ENCODE results near the gene GRHL1.

GRHL1 gene

GRCh38 chr2:9941196-9941995 lies 10.1 kb upstream of the GRHL1 start:
- Mint-ChIP-seq H3K36me3 (peaks cover 7% of the 10 kb centered on the region), H3K4me1 (no peaks in the 10 kb centered on the region), H3K4me3 (no peak overlapping the region), H3K27ac (no peak overlapping the region), H3K9me3 (no peaks in the 10 kb centered on the region)
- DNase-seq (ENCODE audit: low spot score in 2 of 2): no peak
- ATAC-seq: no peak

- Mint-ChIP-seq H3K9me3 (no peaks in the 10 kb centered on the region), H3K4me1 (no peaks in the 10 kb centered on the region), H3K4me3 (no peak overlapping the region), H3K27ac (no peak overlapping the region), H3K36me3 (peaks cover under 1% of the 10 kb centered on the region)
- DNase-seq (ENCODE audit: low spot score in 2 of 2) (no peak), ATAC-seq (no peak)
Measured at GRCh38 chr2:9941996-9942390, 9.5 kb upstream of the GRHL1 start.

GRCh38 chr2:9944330-9944758 lies 7.1 kb upstream of the GRHL1 start:
- H3K27ac Mint-ChIP-seq: no peak overlapping the region
- no peak for ATAC-seq
- no peaks in the 10 kb centered on the region for H3K4me1 Mint-ChIP-seq

GRCh38 chr2:9945596-9945995 lies 5.9 kb upstream of the GRHL1 start:
- no peaks in the 10 kb centered on the region for H3K9me3 Mint-ChIP-seq

More at GRCh38 chr2:9944330-9944758, 7.1 kb upstream of the GRHL1 start:
- Mint-ChIP-seq H3K36me3 (peaks cover 6% of the 10 kb centered on the region), H3K4me3 (no peak overlapping the region), H3K9me3 (no peaks in the 10 kb centered on the region)
- no peak for DNase-seq (ENCODE audit: low spot score in 2 of 2)

GRCh38 chr2:9946076-9946475 lies 5.4 kb upstream of the GRHL1 start:
- Mint-ChIP-seq H3K27ac (no peak overlapping the region), H3K4me1 (peaks cover 8% of the 10 kb centered on the region), H3K36me3 (peaks cover 6% of the 10 kb centered on the region), H3K4me3 (no peak overlapping the region), H3K9me3 (no peaks in the 10 kb centered on the region)
- ATAC-seq: no peak
- no peak for DNase-seq (ENCODE audit: low spot score in 2 of 2)

More at GRCh38 chr2:9945596-9945995, 5.9 kb upstream of the GRHL1 start:
- peaks cover 6% of the 10 kb centered on the region for H3K4me1 Mint-ChIP-seq
- DNase-seq (ENCODE audit: low spot score in 2 of 2) (no peak), ATAC-seq (no peak)
- H3K36me3 Mint-ChIP-seq: peaks cover 6% of the 10 kb centered on the region
- H3K4me3 Mint-ChIP-seq: no peak overlapping the region
- no peak overlapping the region for H3K27ac Mint-ChIP-seq

GRCh38 chr2:9946818-9947217 lies 4.7 kb upstream of the GRHL1 start:
- no peak for DNase-seq (ENCODE audit: low spot score in 2 of 2)
- Mint-ChIP-seq H3K4me3 (no peak overlapping the region), H3K27ac (no peak overlapping the region)

GRCh38 chr2:9948721-9949120 lies 2.8 kb upstream of the GRHL1 start:
- Mint-ChIP-seq H3K4me1 (peaks cover 8% of the 10 kb centered on the region), H3K36me3 (peaks cover 6% of the 10 kb centered on the region), H3K27ac (no peak overlapping the region), H3K9me3 (no peaks in the 10 kb centered on the region), H3K4me3 (no peak overlapping the region)
- ATAC-seq: no peak
- no peak for DNase-seq (ENCODE audit: low spot score in 2 of 2)

More at GRCh38 chr2:9946818-9947217, 4.7 kb upstream of the GRHL1 start:
- peaks cover 8% of the 10 kb centered on the region for H3K4me1 Mint-ChIP-seq
- H3K9me3 Mint-ChIP-seq: no peaks in the 10 kb centered on the region
- peaks cover 6% of the 10 kb centered on the region for H3K36me3 Mint-ChIP-seq
- ATAC-seq: no peak

GRCh38 chr2:9949239-9949991 lies 2.1 kb upstream of the GRHL1 start:
- Mint-ChIP-seq H3K9me3 (no peaks in the 10 kb centered on the region), H3K36me3 (peaks cover 6% of the 10 kb centered on the region), H3K27ac (no peak overlapping the region), H3K4me3 (peak overlapping the region; percentile 79), H3K4me1 (peaks cover 8% of the 10 kb centered on the region)
- DNase-seq (ENCODE audit: low spot score in 2 of 2) (no peak), ATAC-seq (no peak)

GRCh38 chr2:9949992-9950520 lies 1.4 kb upstream of the GRHL1 start:
- H3K36me3 Mint-ChIP-seq: peaks cover 6% of the 10 kb centered on the region
- H3K4me1 Mint-ChIP-seq: peaks cover 8% of the 10 kb centered on the region
- peak overlapping the region; percentile 79 for H3K4me3 Mint-ChIP-seq
- no peak overlapping the region for H3K27ac Mint-ChIP-seq
- ATAC-seq: no peak
- H3K9me3 Mint-ChIP-seq: no peaks in the 10 kb centered on the region
- no peak for DNase-seq (ENCODE audit: low spot score in 2 of 2)

GRCh38 chr2:9950521-9951271 lies 797 bp upstream of the GRHL1 start:
- DNase-seq (ENCODE audit: low spot score in 2 of 2) (peak; percentile 40 to 76), ATAC-seq (peak; percentile 65)
- Mint-ChIP-seq H3K27ac (no peak overlapping the region), H3K4me1 (peaks cover 8% of the 10 kb centered on the region), H3K4me3 (peak overlapping the region; percentile 79), H3K9me3 (no peaks in the 10 kb centered on the region), H3K36me3 (peaks cover 6% of the 10 kb centered on the region)

GRCh38 chr2:9951272-9951521 lies 296 bp upstream of the GRHL1 start:
- no peak for DNase-seq (ENCODE audit: low spot score in 2 of 2)
- Mint-ChIP-seq H3K4me3 (peak overlapping the region; percentile 79), H3K4me1 (peaks cover 8% of the 10 kb centered on the region), H3K9me3 (no peaks in the 10 kb centered on the region), H3K27ac (no peak overlapping the region), H3K36me3 (peaks cover 6% of the 10 kb centered on the region)
- ATAC-seq: no peak

- peaks cover 8% of the 10 kb centered on the region for H3K4me1 Mint-ChIP-seq
- no peak for ATAC-seq
- H3K9me3 Mint-ChIP-seq: no peaks in the 10 kb centered on the region
- H3K4me3 Mint-ChIP-seq: peak overlapping the region; percentile 79
- H3K36me3 Mint-ChIP-seq: peaks cover 5% of the 10 kb centered on the region
- no peak overlapping the region for H3K27ac Mint-ChIP-seq
- no peak for DNase-seq (ENCODE audit: low spot score in 2 of 2)
Measured at GRCh38 chr2:9952286-9952737, 819 bp downstream of the GRHL1 start.

GRCh38 chr2:9952856-9953503 lies 1.5 kb downstream of the GRHL1 start:
- no peak overlapping the region for H3K27ac Mint-ChIP-seq
- no peaks in the 10 kb centered on the region for H3K9me3 Mint-ChIP-seq
- no peak for DNase-seq (ENCODE audit: low spot score in 2 of 2)
- H3K4me3 Mint-ChIP-seq: peak overlapping the region; percentile 79
- peaks cover 8% of the 10 kb centered on the region for H3K4me1 Mint-ChIP-seq
- no peak for ATAC-seq
- no peaks in the 10 kb centered on the region for H3K36me3 Mint-ChIP-seq

GRCh38 chr2:9954136-9954535 lies 2.6 kb downstream of the GRHL1 start:
- Mint-ChIP-seq H3K36me3 (no peaks in the 10 kb centered on the region), H3K27ac (no peak overlapping the region)
- ATAC-seq: no peak

GRCh38 chr2:9958057-9958456 lies 6.6 kb downstream of the GRHL1 start:
- no peak for DNase-seq (ENCODE audit: low spot score in 2 of 2)
- ATAC-seq: no peak
- no peaks in the 10 kb centered on the region for H3K36me3 Mint-ChIP-seq
- no peak overlapping the region for H3K4me3 Mint-ChIP-seq
- no peak overlapping the region for H3K27ac Mint-ChIP-seq
- H3K9me3 Mint-ChIP-seq: no peaks in the 10 kb centered on the region
- no peaks in the 10 kb centered on the region for H3K4me1 Mint-ChIP-seq

More at GRCh38 chr2:9954136-9954535, 2.6 kb downstream of the GRHL1 start:
- peaks cover 8% of the 10 kb centered on the region for H3K4me1 Mint-ChIP-seq
- no peak for DNase-seq (ENCODE audit: low spot score in 2 of 2)
- H3K9me3 Mint-ChIP-seq: no peaks in the 10 kb centered on the region
- no peak overlapping the region for H3K4me3 Mint-ChIP-seq

Measured in stimulated activated effector memory CD8-positive, alpha-beta T cell treated with anti-CD3 and anti-CD28 coated beads, Interleukin-12 subunit alpha, Interleukin-12 subunit beta, amount 100 ng/mL, for 72 hours (primary cell).